Peyer's patch (tissue), 4 donors: ENCODE data around the gene TSTD2.

Experiments
- POLR2A ChIP-seq, 2 donors: fragments of 450-650 bp; IDR thresholded peaks; one replicate each; pipeline ENCODE4 v1.5.1; 2017; ENCODE audit warnings: antibody characterized with exemption in 2 of 2, mild to moderate bottlenecking in 2 of 2, moderate library complexity in 2 of 2
- TF ChIP-seq, protein P1 (sequence below), 6 experiments: fragments of 450-650 bp in 4 of 6; fragments of 200-600 bp in 2 of 6; sonication (generic) in 1 of 6; IDR thresholded peaks; one replicate each; pipeline ENCODE4 v1.5.1; 2017 to 2019; ENCODE audit warnings: antibody characterized with exemption in 6 of 6, mild to moderate bottlenecking in 3 of 6, moderate library complexity in 1 of 6

GRCh38 chr9:97675655-97676054, 42.5 kb upstream of the TSTD2 start:
- TF ChIP-seq, protein P1, sequence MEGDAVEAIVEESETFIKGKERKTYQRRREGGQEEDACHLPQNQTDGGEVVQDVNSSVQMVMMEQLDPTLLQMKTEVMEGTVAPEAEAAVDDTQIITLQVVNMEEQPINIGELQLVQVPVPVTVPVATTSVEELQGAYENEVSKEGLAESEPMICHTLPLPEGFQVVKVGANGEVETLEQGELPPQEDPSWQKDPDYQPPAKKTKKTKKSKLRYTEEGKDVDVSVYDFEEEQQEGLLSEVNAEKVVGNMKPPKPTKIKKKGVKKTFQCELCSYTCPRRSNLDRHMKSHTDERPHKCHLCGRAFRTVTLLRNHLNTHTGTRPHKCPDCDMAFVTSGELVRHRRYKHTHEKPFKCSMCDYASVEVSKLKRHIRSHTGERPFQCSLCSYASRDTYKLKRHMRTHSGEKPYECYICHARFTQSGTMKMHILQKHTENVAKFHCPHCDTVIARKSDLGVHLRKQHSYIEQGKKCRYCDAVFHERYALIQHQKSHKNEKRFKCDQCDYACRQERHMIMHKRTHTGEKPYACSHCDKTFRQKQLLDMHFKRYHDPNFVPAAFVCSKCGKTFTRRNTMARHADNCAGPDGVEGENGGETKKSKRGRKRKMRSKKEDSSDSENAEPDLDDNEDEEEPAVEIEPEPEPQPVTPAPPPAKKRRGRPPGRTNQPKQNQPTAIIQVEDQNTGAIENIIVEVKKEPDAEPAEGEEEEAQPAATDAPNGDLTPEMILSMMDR (IDR thresholded peaks at IDR 0.05): no peak
- no peak for TF ChIP-seq POLR2A (IDR thresholded peaks at IDR 0.05)
